ENCODE results near the gene UPF3A.

- TF ChIP-seq CTCF (IDR thresholded peaks at IDR 0.05) (no peak), POLR2A (IDR thresholded peaks at IDR 0.05) (no peak), POLR2AphosphoS5 (IDR thresholded peaks at IDR 0.05) (no peak), EP300 (IDR thresholded peaks at IDR 0.05) (no peak)
Observed at GRCh38 chr13:114318624-114319023, 37.2 kb downstream of the UPF3A start.

Measured in stomach (tissue), 4 donors.